ENCODE data around the gene CRPPA.

GRCh38 chr7:16420329-16420648 is 1.0 kb downstream of the CRPPA start:
- no peak for TF ChIP-seq CTCF (IDR thresholded peaks at IDR 0.05; ENCODE audit: insufficient read depth, low read depth, low read length)
- TF ChIP-seq EZH2 (IDR thresholded peaks at IDR 0.05; ENCODE audit: insufficient read depth, low read length): no peak
